Ishikawa (cell line): ENCODE measurements around the gene NACAD.

Experiments
- CEBPB ChIP-seq: IDR thresholded peaks from 2 replicates; pipeline ENCODE4 v1.6.1; 2012
- CREB1 ChIP-seq: IDR thresholded peaks from 2 replicates; pipeline ENCODE4 v1.6.1; 2012; ENCODE audit warnings: low read depth
- EGR1 ChIP-seq: IDR thresholded peaks from 2 replicates; pipeline ENCODE4 v1.6.1; 2012
- EP300 ChIP-seq: IDR thresholded peaks from 2 replicates; pipeline ENCODE4 v1.6.1; 2012; ENCODE audit warnings: borderline replicate concordance
- FOXM1 ChIP-seq: IDR thresholded peaks from 2 replicates; pipeline ENCODE4 v1.6.1; 2012; ENCODE audit warnings: low read depth, borderline replicate concordance
- NFIC ChIP-seq: IDR thresholded peaks from 2 replicates; pipeline ENCODE4 v1.6.1; 2012
- RAD21 ChIP-seq: IDR thresholded peaks from 2 replicates; pipeline ENCODE4 v1.6.1; 2012; ENCODE audit warnings: low read depth
- TAF1 ChIP-seq: IDR thresholded peaks from 2 replicates; pipeline ENCODE4 v1.6.1; 2012; ENCODE audit warnings: low read depth, mild to moderate bottlenecking
- TCF12 ChIP-seq: IDR thresholded peaks from 2 replicates; pipeline ENCODE4 v1.6.1; 2012; ENCODE audit warnings: low read depth
- TEAD4 ChIP-seq: IDR thresholded peaks from 2 replicates; pipeline ENCODE4 v1.6.1; 2012
- USF1 ChIP-seq: IDR thresholded peaks from 2 replicates; pipeline ENCODE4 v1.6.1; 2012
- YY1 ChIP-seq: IDR thresholded peaks from 2 replicates; pipeline ENCODE4 v1.6.1; 2012; ENCODE audit warnings: low read depth
- ZBTB7A ChIP-seq: IDR thresholded peaks from 2 replicates; pipeline ENCODE4 v1.6.1; 2012; ENCODE audit warnings: low read depth
- TF ChIP-seq, protein P1 (sequence below): IDR thresholded peaks from 2 replicates; pipeline ENCODE4 v1.6.1; 2012; ENCODE audit warnings: low read depth, mild to moderate bottlenecking
- TF ChIP-seq, protein P2 (sequence below): IDR thresholded peaks from 2 replicates; pipeline ENCODE4 v1.6.1; 2012

Gene NACAD

GRCh38 chr7:45071528-45071927 is 17.2 kb downstream of the NACAD start:
- no peak for TF ChIP-seq CREB1

DNA sequence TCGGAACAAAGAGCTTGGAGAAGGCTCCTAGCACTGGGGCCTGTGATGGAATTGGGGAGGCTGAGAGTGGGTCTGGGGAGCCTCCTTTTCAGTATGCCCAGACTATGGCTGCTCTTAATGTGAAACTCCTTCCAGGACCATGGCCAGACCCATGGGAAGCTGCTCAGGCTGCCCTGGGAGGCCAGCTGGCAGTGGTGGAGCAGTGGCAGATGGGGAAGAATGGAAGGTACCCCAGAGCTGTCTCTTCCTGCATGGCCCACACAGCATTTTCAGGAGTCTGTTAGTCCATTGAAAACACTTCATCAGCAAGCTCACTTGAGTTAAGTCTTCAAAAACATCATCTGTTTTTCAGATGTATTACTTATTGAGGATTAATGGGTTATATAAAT is 18.5 kb downstream of the NACAD start:
- no peak for TF ChIP-seq TEAD4
- TF ChIP-seq, protein P1, sequence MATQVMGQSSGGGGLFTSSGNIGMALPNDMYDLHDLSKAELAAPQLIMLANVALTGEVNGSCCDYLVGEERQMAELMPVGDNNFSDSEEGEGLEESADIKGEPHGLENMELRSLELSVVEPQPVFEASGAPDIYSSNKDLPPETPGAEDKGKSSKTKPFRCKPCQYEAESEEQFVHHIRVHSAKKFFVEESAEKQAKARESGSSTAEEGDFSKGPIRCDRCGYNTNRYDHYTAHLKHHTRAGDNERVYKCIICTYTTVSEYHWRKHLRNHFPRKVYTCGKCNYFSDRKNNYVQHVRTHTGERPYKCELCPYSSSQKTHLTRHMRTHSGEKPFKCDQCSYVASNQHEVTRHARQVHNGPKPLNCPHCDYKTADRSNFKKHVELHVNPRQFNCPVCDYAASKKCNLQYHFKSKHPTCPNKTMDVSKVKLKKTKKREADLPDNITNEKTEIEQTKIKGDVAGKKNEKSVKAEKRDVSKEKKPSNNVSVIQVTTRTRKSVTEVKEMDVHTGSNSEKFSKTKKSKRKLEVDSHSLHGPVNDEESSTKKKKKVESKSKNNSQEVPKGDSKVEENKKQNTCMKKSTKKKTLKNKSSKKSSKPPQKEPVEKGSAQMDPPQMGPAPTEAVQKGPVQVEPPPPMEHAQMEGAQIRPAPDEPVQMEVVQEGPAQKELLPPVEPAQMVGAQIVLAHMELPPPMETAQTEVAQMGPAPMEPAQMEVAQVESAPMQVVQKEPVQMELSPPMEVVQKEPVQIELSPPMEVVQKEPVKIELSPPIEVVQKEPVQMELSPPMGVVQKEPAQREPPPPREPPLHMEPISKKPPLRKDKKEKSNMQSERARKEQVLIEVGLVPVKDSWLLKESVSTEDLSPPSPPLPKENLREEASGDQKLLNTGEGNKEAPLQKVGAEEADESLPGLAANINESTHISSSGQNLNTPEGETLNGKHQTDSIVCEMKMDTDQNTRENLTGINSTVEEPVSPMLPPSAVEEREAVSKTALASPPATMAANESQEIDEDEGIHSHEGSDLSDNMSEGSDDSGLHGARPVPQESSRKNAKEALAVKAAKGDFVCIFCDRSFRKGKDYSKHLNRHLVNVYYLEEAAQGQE = no peak
- no peak for TF ChIP-seq CEBPB
- no peak for TF ChIP-seq TAF1
- TF ChIP-seq ZBTB7A = no peak
- TF ChIP-seq EGR1 = no peak
- TF ChIP-seq TCF12 = no peak
- TF ChIP-seq, protein P2, sequence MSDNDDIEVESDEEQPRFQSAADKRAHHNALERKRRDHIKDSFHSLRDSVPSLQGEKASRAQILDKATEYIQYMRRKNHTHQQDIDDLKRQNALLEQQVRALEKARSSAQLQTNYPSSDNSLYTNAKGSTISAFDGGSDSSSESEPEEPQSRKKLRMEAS = no peak
- TF ChIP-seq NFIC = no peak
- no peak for TF ChIP-seq YY1
- no peak for TF ChIP-seq CREB1
- no peak for TF ChIP-seq RAD21
- no peak for TF ChIP-seq EP300
- TF ChIP-seq FOXM1 = no peak
- no peak for TF ChIP-seq USF1

GRCh38 chr7:45069444-45070253 is 19.1 kb downstream of the NACAD start:
- TF ChIP-seq, protein P2 = no peak

- no peak for TF ChIP-seq TEAD4
- no peak for TF ChIP-seq CEBPB
- no peak for TF ChIP-seq NFIC
- TF ChIP-seq EGR1 = no peak
- TF ChIP-seq YY1 = no peak
- no peak for TF ChIP-seq FOXM1
- TF ChIP-seq, protein P1 = no peak
Measured at GRCh38 chr7:45068236-45069023, 20.3 kb downstream of the NACAD start.

- TF ChIP-seq CEBPB (no peak), ZBTB7A (no peak), NFIC (no peak), EP300 (no peak), FOXM1 (no peak), TAF1 (no peak), CREB1 (no peak), EGR1 (no peak), RAD21 (no peak), USF1 (no peak), TEAD4 (no peak), YY1 (no peak), TCF12 (no peak)
- TF ChIP-seq, protein P1 = no peak
- TF ChIP-seq, protein P2 = no peak
Measured at GRCh38 chr7:45067582-45067981, 21.2 kb downstream of the NACAD start.
